WERI-Rb-1 (cell line): ENCODE measurements around the gene MYB.

Experiments used
- DNase-seq: peaks from one replicate; pipeline ENCODE4 v3.0.0-alpha.2; 2020
- H3K27ac ChIP-seq: fragments of 250-450 bp; sonication (Bioruptor Pico); 2 replicates; pipeline ENCODE4 v1.5.1; 2020; ENCODE audit warnings: mild to moderate bottlenecking, moderate library complexity
- H3K27me3 ChIP-seq: fragments of 250-450 bp; sonication (Bioruptor Pico); 2 replicates; pipeline ENCODE4 v1.5.1; 2021; ENCODE audit warnings: mild to moderate bottlenecking, low read depth, moderate library complexity; ENCODE audit not compliant: insufficient read depth, severe bottlenecking
- H3K36me3 ChIP-seq: fragments of 250-450 bp; sonication (Bioruptor Pico); 2 replicates; pipeline ENCODE4 v1.5.1; 2020; ENCODE audit warnings: mild to moderate bottlenecking, moderate library complexity
- H3K4me3 ChIP-seq: 2 replicates; pipeline ENCODE4 v1.5.1; 2011; ENCODE audit warnings: low read depth, mild to moderate bottlenecking, control low read depth, low read length
- H3K9me3 ChIP-seq: fragments of 250-450 bp; sonication (Bioruptor Pico); 2 replicates; pipeline ENCODE4 v1.5.1; 2021; ENCODE audit warnings: mild to moderate bottlenecking, moderate library complexity; ENCODE audit not compliant: severe bottlenecking
- TF ChIP-seq, protein P1 (sequence below): IDR thresholded peaks from 2 replicates; pipeline ENCODE4 v1.5.1; 2011; ENCODE audit warnings: low read depth, mild to moderate bottlenecking, control low read depth, inconsistent platforms, low read length

The MYB gene

DNA sequence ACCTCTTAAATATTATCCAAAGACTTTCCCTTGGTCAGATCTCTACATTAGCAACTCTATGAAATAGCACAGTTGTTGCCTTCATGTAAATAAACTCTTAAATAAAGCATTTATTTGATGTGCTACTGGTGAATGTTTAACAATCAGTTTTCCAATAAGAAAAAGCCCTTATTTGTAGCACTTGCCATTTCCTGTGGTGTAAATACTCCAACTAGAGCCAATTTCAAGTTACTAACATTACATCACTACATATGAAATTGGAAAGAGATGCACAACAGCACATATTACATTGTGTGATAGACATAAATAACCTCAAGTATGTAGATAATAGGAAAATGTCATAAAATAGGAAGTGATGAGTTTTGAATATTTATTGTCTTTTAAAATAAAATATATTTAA, 5.0 kb upstream of the MYB start:
- H3K27me3 ChIP-seq = no peaks in the 10 kb centered on the region
- no peaks in the 10 kb centered on the region for H3K9me3 ChIP-seq
- TF ChIP-seq, protein P1, sequence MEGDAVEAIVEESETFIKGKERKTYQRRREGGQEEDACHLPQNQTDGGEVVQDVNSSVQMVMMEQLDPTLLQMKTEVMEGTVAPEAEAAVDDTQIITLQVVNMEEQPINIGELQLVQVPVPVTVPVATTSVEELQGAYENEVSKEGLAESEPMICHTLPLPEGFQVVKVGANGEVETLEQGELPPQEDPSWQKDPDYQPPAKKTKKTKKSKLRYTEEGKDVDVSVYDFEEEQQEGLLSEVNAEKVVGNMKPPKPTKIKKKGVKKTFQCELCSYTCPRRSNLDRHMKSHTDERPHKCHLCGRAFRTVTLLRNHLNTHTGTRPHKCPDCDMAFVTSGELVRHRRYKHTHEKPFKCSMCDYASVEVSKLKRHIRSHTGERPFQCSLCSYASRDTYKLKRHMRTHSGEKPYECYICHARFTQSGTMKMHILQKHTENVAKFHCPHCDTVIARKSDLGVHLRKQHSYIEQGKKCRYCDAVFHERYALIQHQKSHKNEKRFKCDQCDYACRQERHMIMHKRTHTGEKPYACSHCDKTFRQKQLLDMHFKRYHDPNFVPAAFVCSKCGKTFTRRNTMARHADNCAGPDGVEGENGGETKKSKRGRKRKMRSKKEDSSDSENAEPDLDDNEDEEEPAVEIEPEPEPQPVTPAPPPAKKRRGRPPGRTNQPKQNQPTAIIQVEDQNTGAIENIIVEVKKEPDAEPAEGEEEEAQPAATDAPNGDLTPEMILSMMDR = no peak
- no peak for DNase-seq
- no peaks in the 10 kb centered on the region for H3K36me3 ChIP-seq
- H3K27ac ChIP-seq = no peak overlapping the region
- no peak overlapping the region for H3K4me3 ChIP-seq

DNA sequence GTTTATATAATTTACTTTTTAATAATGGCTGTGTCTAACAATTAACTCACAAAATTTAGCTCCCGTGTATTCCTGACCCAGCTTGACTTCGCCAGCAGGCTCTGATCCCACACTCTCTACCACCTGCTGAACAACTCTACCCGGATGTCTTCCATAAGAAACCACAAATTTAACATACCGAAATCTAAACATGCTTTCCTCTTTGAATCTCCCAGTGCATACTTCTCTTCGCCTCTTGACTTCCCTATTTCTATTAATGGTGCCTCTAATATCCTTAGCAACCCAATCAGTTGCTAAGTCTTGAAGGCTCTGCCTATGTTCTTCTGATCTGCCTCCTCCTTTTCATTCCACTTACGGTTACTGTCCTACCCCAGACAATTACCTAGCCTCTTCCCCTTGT, 4.6 kb upstream of the MYB start:
- Histone ChIP-seq H3K36me3 (no peaks in the 10 kb centered on the region), H3K9me3 (no peaks in the 10 kb centered on the region), H3K27me3 (no peaks in the 10 kb centered on the region), H3K27ac (no peak overlapping the region), H3K4me3 (no peak overlapping the region)
- no peak for DNase-seq
- TF ChIP-seq, protein P1 = no peak

GRCh38 chr6:135179372-135179771, 1.7 kb upstream of the MYB start:
- Histone ChIP-seq H3K9me3 (no peaks in the 10 kb centered on the region), H3K27ac (no peak overlapping the region), H3K4me3 (no peak overlapping the region), H3K27me3 (no peaks in the 10 kb centered on the region), H3K36me3 (no peaks in the 10 kb centered on the region)
- no peak for DNase-seq
- TF ChIP-seq, protein P1 = no peak

GRCh38 chr6:135179920-135180541, 1.1 kb upstream of the MYB start:
- no peaks in the 10 kb centered on the region for H3K27me3 ChIP-seq
- H3K9me3 ChIP-seq = no peaks in the 10 kb centered on the region
- H3K4me3 ChIP-seq = peak overlapping the region; percentile 63
- no peaks in the 10 kb centered on the region for H3K36me3 ChIP-seq
- H3K27ac ChIP-seq = no peak overlapping the region
- no peak for DNase-seq
- TF ChIP-seq, protein P1 = no peak

DNA sequence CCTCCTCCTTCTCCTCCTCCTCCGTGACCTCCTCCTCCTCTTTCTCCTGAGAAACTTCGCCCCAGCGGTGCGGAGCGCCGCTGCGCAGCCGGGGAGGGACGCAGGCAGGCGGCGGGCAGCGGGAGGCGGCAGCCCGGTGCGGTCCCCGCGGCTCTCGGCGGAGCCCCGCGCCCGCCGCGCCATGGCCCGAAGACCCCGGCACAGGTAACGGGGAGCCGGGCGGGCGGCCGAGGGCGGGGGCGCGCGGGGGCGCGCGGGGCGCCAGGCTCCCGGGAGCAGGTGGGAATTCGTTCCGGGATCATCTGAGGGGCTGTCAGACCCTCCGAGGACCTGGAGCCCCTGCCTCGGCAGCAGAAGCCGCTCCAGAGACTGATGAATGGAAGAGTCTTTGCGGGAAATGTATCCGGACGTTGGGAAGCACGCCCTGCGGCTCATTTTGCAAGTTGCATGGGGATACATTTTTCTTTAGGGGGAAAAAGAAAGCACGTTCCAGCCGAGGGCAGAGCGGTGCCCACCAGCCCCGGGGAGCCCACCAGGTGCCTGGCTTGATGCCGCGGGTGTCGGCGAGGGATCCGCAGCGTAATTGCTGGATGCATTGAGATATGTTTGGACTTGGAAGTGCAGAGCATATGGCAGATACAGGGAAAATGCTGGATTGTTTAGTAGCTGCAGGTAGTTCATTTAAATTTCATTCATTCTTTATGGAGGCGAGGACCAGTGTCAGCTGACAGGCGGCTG, 394 bp downstream of the MYB start:
- no peaks in the 10 kb centered on the region for H3K27me3 ChIP-seq
- peaks cover 5% of the 10 kb centered on the region; the same call in 1 of the 2 replicates for H3K36me3 ChIP-seq
- TF ChIP-seq, protein P1 = no peak
- peak; percentile 26 for DNase-seq
- H3K27ac ChIP-seq = peak overlapping the region; percentile 88
- H3K4me3 ChIP-seq = peak overlapping the region; percentile 85
- H3K9me3 ChIP-seq = no peaks in the 10 kb centered on the region
